Adrenal gland (tissue), 5 donors: ENCODE data around the gene CALHM1.

Experiments
- POLR2A ChIP-seq, 2 donors: fragments of 450-650 bp; IDR thresholded peaks; one replicate each; pipeline ENCODE4 v1.6.1; 2017; ENCODE audit warnings: antibody characterized with exemption in 2 of 2, mild to moderate bottlenecking in 2 of 2, moderate library complexity in 1 of 2
- TF ChIP-seq, protein P1 (sequence below), 6 experiments: fragments of 450-650 bp in 4 of 6; fragments of 200-600 bp in 2 of 6; sonication (generic) in 1 of 6; IDR thresholded peaks; 1 replicate in 5 of 6; 2 replicates in 1 of 6; pipeline versions ENCODE4 v1.5.1 to v1.8.0; 2016 to 2021; ENCODE audit warnings: antibody characterized with exemption in 6 of 6, mild to moderate bottlenecking in 2 of 6, moderate library complexity in 1 of 6
- donor health status: DM: no; HTN: no; CAD: no.

DNA sequence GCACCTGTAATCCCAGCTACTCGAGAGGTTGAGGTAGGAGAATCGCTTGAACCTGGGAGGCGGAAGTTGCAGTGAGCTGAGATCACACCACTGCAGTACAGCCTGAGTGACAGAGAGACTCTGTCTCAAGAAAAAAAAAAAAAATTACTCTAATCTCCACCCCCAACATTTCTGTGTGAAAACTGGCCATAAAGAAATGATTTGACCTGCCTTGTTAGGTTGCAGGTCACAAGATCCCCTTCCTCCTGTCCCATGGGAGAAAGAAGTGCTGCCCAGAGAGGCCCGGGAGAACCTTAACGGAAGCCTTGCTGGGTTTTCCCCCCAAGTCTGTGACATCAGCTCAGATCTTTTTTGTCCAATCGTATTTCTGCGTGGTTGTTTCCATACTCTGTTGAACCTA is 8.7 kb upstream of the CALHM1 start:
- no peak for TF ChIP-seq POLR2A (IDR thresholded peaks at IDR 0.05)
- TF ChIP-seq, protein P1, sequence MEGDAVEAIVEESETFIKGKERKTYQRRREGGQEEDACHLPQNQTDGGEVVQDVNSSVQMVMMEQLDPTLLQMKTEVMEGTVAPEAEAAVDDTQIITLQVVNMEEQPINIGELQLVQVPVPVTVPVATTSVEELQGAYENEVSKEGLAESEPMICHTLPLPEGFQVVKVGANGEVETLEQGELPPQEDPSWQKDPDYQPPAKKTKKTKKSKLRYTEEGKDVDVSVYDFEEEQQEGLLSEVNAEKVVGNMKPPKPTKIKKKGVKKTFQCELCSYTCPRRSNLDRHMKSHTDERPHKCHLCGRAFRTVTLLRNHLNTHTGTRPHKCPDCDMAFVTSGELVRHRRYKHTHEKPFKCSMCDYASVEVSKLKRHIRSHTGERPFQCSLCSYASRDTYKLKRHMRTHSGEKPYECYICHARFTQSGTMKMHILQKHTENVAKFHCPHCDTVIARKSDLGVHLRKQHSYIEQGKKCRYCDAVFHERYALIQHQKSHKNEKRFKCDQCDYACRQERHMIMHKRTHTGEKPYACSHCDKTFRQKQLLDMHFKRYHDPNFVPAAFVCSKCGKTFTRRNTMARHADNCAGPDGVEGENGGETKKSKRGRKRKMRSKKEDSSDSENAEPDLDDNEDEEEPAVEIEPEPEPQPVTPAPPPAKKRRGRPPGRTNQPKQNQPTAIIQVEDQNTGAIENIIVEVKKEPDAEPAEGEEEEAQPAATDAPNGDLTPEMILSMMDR (IDR thresholded peaks at IDR 0.05), result no peak
